Measurements from ENCODE around the gene WDR72.

Gene WDR72

GRCh38 chr15:53752406-53752805, 7.1 kb downstream of the WDR72 start:
- no peak for DNase-seq (ENCODE audit: insufficient read length)
- FAIRE-seq: no peak
- TF ChIP-seq TAF1 (IDR thresholded peaks at IDR 0.05; ENCODE audit: borderline replicate concordance, low read depth, low read length) (no peak), POLR2AphosphoS5 (IDR thresholded peaks at IDR 0.05; ENCODE audit: low read depth, low read length) (no peak), POLR2A (IDR thresholded peaks at IDR 0.05; ENCODE audit: low read depth, low read length) (no peak)

- TF ChIP-seq TAF1 (IDR thresholded peaks at IDR 0.05; ENCODE audit: borderline replicate concordance, low read depth, low read length): no peak
- TF ChIP-seq POLR2AphosphoS5 (IDR thresholded peaks at IDR 0.05; ENCODE audit: low read depth, low read length): no peak
- no peak for TF ChIP-seq POLR2A (IDR thresholded peaks at IDR 0.05; ENCODE audit: low read depth, low read length)
- DNase-seq (ENCODE audit: insufficient read length): no peak
Measured at GRCh38 chr15:53747501-53748068, 11.9 kb downstream of the WDR72 start.

GRCh38 chr15:53746101-53746500, 13.4 kb downstream of the WDR72 start:
- FAIRE-seq (no peak), DNase-seq (ENCODE audit: insufficient read length) (no peak)
- TF ChIP-seq POLR2A (IDR thresholded peaks at IDR 0.05; ENCODE audit: low read depth, low read length): no peak
- TF ChIP-seq POLR2AphosphoS5 (IDR thresholded peaks at IDR 0.05; ENCODE audit: low read depth, low read length): no peak
- no peak for TF ChIP-seq TAF1 (IDR thresholded peaks at IDR 0.05; ENCODE audit: borderline replicate concordance, low read depth, low read length)

More at GRCh38 chr15:53747501-53748068, 11.9 kb downstream of the WDR72 start:
- FAIRE-seq: no peak

DNA sequence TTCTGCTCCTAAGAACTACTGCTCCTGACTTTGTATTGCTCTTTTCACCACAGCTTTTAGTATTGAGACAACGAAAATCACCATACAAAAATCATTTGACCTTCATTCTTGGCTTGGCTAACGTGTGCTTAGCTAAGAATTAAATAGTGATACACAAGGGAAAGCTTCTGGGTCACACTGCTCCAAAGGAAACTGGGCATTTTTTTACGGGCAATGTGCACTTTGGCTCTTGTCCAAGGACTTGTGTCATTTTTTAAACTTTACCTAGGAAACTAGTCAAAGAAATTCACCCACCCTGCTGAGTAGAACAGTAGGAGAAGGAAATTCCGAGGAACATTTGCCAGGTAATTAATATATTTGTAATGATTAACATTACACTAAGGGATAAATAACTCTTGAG, 19.8 kb downstream of the WDR72 start:
- no peak for TF ChIP-seq TAF1 (IDR thresholded peaks at IDR 0.05; ENCODE audit: borderline replicate concordance, low read depth, low read length)
- no peak for TF ChIP-seq POLR2AphosphoS5 (IDR thresholded peaks at IDR 0.05; ENCODE audit: low read depth, low read length)
- TF ChIP-seq POLR2A (IDR thresholded peaks at IDR 0.05; ENCODE audit: low read depth, low read length): no peak
- no peak for FAIRE-seq

DNA sequence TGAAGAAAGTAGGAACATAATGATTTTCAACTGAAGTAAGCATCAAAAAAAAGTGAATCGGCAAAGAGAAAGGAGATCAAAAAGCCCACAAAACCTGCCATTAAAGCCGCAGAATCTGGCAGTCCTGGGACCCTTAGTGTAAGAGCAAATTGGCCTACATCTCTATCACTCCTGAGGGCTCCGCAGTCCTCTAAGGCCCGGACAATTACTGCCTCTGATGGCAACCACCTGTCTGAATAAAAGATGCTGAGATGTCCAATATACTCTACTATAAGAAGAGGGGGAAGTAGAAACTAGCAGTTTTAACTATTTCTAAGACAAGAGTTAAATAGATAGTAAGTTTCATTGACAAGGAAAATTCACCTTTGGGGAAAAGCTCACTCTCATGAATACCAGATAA, 20.3 kb downstream of the WDR72 start:
- FAIRE-seq (no peak), DNase-seq (ENCODE audit: insufficient read length) (no peak)
- no peak for TF ChIP-seq TAF1 (IDR thresholded peaks at IDR 0.05; ENCODE audit: borderline replicate concordance, low read depth, low read length)
- TF ChIP-seq POLR2A (IDR thresholded peaks at IDR 0.05; ENCODE audit: low read depth, low read length): no peak
- no peak for TF ChIP-seq POLR2AphosphoS5 (IDR thresholded peaks at IDR 0.05; ENCODE audit: low read depth, low read length)

More for the DNA sequence above, 19.8 kb downstream of the WDR72 start:
- no peak for DNase-seq (ENCODE audit: insufficient read length)

DNA sequence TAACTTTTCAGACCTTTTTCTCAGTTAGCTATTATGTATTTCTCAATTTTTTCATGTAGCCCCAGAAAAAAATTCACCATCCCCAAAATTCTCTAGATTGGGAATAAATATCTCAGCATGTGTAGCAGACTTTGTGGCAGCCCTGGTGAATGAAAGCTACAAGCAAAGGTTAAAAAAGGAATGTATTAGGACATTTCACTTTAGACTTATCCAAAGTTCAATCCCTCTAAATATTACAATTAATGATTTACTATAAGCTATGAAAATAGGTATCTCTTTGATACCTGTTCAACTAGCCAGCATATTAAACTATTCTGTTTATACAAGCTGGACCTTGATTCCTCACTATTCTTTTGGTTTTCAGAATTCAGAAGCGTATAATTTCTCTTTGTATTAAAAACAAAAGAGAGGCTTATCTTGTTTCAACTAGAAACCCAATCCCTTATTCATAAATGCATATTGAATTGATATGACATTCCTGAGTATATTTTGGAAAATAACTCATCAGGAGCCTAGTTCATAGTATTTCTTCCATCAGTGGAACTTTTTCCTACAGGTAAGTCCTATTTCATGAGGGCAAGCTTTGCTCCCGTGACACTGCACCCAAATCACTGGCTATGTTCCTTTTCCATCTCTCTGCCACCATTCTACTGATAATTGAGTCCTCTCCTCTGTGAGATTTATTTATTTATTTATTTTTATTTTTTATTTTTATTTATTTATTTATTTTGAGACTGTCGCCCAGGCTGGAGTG, 38.0 kb downstream of the WDR72 start:
- no peak for TF ChIP-seq TAF1 (IDR thresholded peaks at IDR 0.05; ENCODE audit: borderline replicate concordance, low read depth, low read length)
- TF ChIP-seq POLR2AphosphoS5 (IDR thresholded peaks at IDR 0.05; ENCODE audit: low read depth, low read length): no peak
- TF ChIP-seq POLR2A (IDR thresholded peaks at IDR 0.05; ENCODE audit: low read depth, low read length): no peak
- DNase-seq (ENCODE audit: insufficient read length): no peak
- no peak for FAIRE-seq

DNA sequence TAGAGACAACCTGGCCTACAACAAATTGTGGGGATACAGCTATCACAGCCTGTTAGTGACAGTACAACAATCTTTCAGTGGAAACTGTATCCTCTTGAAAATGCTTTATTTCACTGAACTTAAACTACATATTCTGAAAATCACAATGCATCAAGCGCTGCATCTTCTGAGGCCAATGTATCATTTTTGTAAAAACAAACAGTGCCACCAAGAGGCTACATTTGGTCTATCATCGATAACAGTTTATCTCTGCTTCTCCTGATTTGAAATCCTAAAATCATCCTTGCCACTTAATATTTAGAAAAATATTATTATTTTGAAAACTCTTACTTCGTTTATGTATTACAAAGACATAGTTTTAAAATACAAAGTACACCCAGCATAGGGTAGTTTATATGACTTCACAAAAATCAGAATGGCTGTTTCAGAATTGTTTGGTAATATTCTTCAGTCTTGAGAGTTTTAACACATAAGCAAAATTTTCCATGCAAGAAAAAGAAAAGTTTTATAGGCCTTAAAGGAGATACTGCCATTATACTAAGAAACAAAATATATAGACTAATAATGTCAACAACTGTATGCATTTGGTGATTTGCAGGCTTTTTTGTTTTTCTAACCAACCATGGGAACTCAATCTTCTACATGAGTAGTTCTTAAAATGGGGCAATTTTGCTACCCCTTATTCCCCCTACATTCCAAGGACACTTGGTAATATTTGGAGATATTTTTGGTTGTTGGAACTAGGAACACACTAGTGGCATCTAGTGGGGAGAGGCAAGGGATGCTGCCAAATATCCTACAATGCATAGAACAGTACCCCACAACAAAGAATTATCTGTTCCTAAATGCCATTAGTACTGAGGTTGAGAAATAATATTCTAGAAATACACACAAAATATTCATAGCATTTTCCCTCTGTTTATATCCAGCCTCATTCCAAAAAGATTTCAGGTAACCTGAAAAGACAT, 42.3 kb downstream of the WDR72 start:
- FAIRE-seq: no peak
- TF ChIP-seq POLR2AphosphoS5 (IDR thresholded peaks at IDR 0.05; ENCODE audit: low read depth, low read length) (no peak), TAF1 (IDR thresholded peaks at IDR 0.05; ENCODE audit: borderline replicate concordance, low read depth, low read length) (no peak)
- DNase-seq (ENCODE audit: insufficient read length): no peak

- DNase-seq (ENCODE audit: insufficient read length) (no peak), FAIRE-seq (no peak)
- TF ChIP-seq POLR2A (IDR thresholded peaks at IDR 0.05; ENCODE audit: low read depth, low read length) (no peak), POLR2AphosphoS5 (IDR thresholded peaks at IDR 0.05; ENCODE audit: low read depth, low read length) (no peak), TAF1 (IDR thresholded peaks at IDR 0.05; ENCODE audit: borderline replicate concordance, low read depth, low read length) (no peak)
Measured at GRCh38 chr15:53713218-53713617, 46.2 kb downstream of the WDR72 start.

- no peak for FAIRE-seq
- DNase-seq (ENCODE audit: insufficient read length): no peak
- TF ChIP-seq POLR2A (IDR thresholded peaks at IDR 0.05; ENCODE audit: low read depth, low read length) (no peak), POLR2AphosphoS5 (IDR thresholded peaks at IDR 0.05; ENCODE audit: low read depth, low read length) (no peak)
Measured at GRCh38 chr15:53710906-53711305, 48.6 kb downstream of the WDR72 start.

DNA sequence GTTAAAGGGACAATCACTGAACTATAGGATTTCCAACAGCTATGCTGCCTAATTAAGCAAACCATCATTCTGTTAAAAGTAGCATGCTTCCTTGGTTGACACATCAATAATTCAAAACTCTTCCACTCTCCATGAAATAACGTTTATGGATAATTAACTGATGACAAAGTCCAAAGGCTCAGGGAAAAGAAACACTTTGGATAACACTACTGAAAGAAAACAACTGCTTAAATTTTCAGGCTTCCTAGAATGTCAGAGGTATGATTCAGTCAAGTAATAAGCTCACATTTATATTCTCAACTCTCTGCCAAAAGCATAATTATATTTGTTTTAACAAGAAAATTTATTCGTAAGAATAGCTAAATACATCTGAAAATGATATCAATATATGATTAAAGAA, 49.6 kb downstream of the WDR72 start:
- FAIRE-seq: no peak
- DNase-seq (ENCODE audit: insufficient read length): no peak
- TF ChIP-seq TAF1 (IDR thresholded peaks at IDR 0.05; ENCODE audit: borderline replicate concordance, low read depth, low read length) (no peak), POLR2AphosphoS5 (IDR thresholded peaks at IDR 0.05; ENCODE audit: low read depth, low read length) (no peak), POLR2A (IDR thresholded peaks at IDR 0.05; ENCODE audit: low read depth, low read length) (no peak)

DNA sequence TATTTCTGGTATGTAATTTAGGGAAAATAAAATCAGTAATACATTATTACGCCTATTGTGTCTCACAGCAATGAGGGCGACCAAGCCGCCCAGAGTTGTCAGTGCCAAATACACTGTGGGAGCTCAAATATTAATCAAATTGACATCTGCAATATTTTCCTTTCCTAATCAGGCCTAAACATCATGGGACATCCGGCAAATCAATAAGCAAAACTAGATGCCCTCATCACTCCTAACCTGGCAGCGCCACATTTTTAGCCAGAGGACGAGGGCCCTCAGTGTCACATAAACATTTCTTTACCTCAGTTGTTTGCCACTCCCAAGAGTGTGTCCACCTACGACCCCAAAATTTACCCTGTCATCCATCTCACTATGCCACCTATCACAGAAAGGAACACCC, 64.1 kb downstream of the WDR72 start:
- FAIRE-seq (no peak), DNase-seq (ENCODE audit: insufficient read length) (no peak)
- TF ChIP-seq POLR2A (IDR thresholded peaks at IDR 0.05; ENCODE audit: low read depth, low read length): no peak
- TF ChIP-seq TAF1 (IDR thresholded peaks at IDR 0.05; ENCODE audit: borderline replicate concordance, low read depth, low read length): no peak
- TF ChIP-seq POLR2AphosphoS5 (IDR thresholded peaks at IDR 0.05; ENCODE audit: low read depth, low read length): no peak
